Stomach (tissue), 9 donors: ENCODE data around the gene ZNF385D. TPM values are rescaled to one million over a fixed set of nuclear protein-coding genes. Genes with fewer than 3 reads are reported as not detected.
A peak's percentile ranks its signal among the peaks of the same experiment; 100 is the strongest.

ENCODE experiments used
- DNase-seq, 2 donors: peaks; one replicate each; pipeline versions ENCODE4 v3.0.0 to v3.0.0-alpha.2; 2013 to 2019
- H3K27ac ChIP-seq, 5 donors: fragments of 200-600 bp in 4 of 5; sonication (generic) in 4 of 5; one replicate each; pipeline ENCODE4 v1.5.1; 2013 to 2019; ENCODE audit warnings: mild to moderate bottlenecking in 1 of 5, moderate library complexity in 1 of 5
- H3K27me3 ChIP-seq, 3 donors: fragments of 200-600 bp; sonication (generic); one replicate each; pipeline ENCODE4 v1.5.1; 2017 to 2019; ENCODE audit warnings: mixed run types in 1 of 3
- H3K36me3 ChIP-seq, 4 donors: fragments of 200-600 bp; sonication (generic); 1 replicate in 3 of 4; 2 replicates in 1 of 4; pipeline ENCODE4 v1.5.1; 2016 to 2019
- H3K4me1 ChIP-seq, 4 donors: fragments of 200-600 bp; sonication (generic); one replicate each; pipeline ENCODE4 v1.5.1; 2016 to 2019
- H3K4me3 ChIP-seq, 4 donors: fragments of 200-600 bp; sonication (generic) in 3 of 4; one replicate each; pipeline ENCODE4 v1.5.1; 2016 to 2019; ENCODE audit warnings: mild to moderate bottlenecking in 1 of 4
- H3K9me3 ChIP-seq, 4 donors: fragments of 200-600 bp; sonication (generic); one replicate each; pipeline ENCODE4 v1.5.1; 2016 to 2019
- EP300 ChIP-seq: sonication (generic); formaldehyde crosslinking; IDR thresholded peaks from one replicate; pipeline ENCODE4 v1.6.1; 2017; ENCODE audit warnings: antibody characterized with exemption
- POLR2A ChIP-seq, 4 donors: fragments of 450-650 bp; IDR thresholded peaks; one replicate each; pipeline ENCODE4 v1.6.1; 2016; ENCODE audit warnings: antibody characterized with exemption in 4 of 4, control low read depth in 2 of 4, mild to moderate bottlenecking in 1 of 4, moderate library complexity in 1 of 4
- POLR2AphosphoS5 ChIP-seq, 3 donors: sonication (generic); formaldehyde crosslinking; IDR thresholded peaks; one replicate each; pipeline ENCODE4 v1.6.1; 2016; ENCODE audit warnings: antibody characterized with exemption in 3 of 3
- WGBS, 5 donors: extraction: QIAGEN DNeasy Blood & Tissue Kit in 3 of 5; methylation state at CpG; one replicate each; pipeline versions ENCODE4 v1.1.5 to v1.1.7; 2013 to 2018; 5-methylcytosine and 5-hydroxymethylcytosine counted together
- intact Hi-C: fragments of 100-400 bp; cut with DNase I; formaldehyde crosslinking; loops from one replicate; pipeline ENCODE4 v1.15.1; 2023; ENCODE audit warnings: low total_unique reads
- polyA plus RNA-seq, 3 donors: library from polyadenylated mRNA; stranded (reverse); fragments of 200-250 nt; gene quantifications; one replicate each; pipeline ENCODE4 v1.2.3, GENCODE V29; 2013
- total RNA-seq, 5 donors: library from RNA; depleted of rRNA; stranded (reverse); fragments of >200 nt; gene quantifications; one replicate each; pipeline versions ENCODE4 v1.1.0 to v1.2.3, GENCODE V29; 2014 to 2016
- TF ChIP-seq, protein P1 (sequence below), 7 experiments: fragments of 450-650 bp in 4 of 7; fragments of 200-600 bp in 3 of 7; sonication (generic) in 3 of 7; IDR thresholded peaks; one replicate each; pipeline ENCODE4 v1.5.1; 2016 to 2019; ENCODE audit warnings: antibody characterized with exemption in 7 of 7, control low read depth in 2 of 7, mild to moderate bottlenecking in 1 of 7
- donor health status: healthy with polysubstance abuse.
- donor health status: Bipolar disorder and iron deficiency.
- donor health status: healthy.

Gene ZNF385D
- total and polyA plus RNA-seq, 8 donors: 0.31 to 7.2 (median 0.98) TPM; not detected in 2

DNA sequence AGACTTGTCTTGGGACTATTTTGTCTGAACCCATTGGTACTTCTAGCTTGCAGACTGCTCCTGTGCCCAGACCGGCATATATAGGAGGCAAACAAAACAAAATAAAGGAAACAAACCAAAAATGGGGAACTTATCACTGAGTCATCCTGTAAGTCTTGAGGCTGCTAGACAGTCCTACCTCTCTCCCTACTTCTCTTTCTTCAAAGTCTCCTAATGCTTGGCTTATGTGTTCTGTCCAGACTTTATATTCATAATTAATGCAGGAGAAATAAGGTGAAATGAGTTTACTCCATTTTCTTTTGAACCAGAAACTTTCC is 266.2 kb downstream of the ZNF385D start:
- H3K4me1 ChIP-seq: no peaks in the 10 kb centered on the region
- intact Hi-C loops: loop anchor here (10.0 kb wide), 1 partner anchor 970 kb away; no protein-coding TSS in a partner anchor
- H3K4me3 ChIP-seq: no peak overlapping the region
- H3K36me3 ChIP-seq: no peaks in the 10 kb centered on the region
- no peaks in the 10 kb centered on the region for H3K27me3 ChIP-seq
- no peak for DNase-seq
- WGBS, 5 donors: 77 to 85% (median 79%) methylated on average over 1 of the region's 1 CpG
- no peaks in the 10 kb centered on the region for H3K9me3 ChIP-seq
- TF ChIP-seq POLR2A (IDR thresholded peaks at IDR 0.05) (no peak), EP300 (no peak), POLR2AphosphoS5 (IDR thresholded peaks at IDR 0.05) (no peak)
- TF ChIP-seq, protein P1, sequence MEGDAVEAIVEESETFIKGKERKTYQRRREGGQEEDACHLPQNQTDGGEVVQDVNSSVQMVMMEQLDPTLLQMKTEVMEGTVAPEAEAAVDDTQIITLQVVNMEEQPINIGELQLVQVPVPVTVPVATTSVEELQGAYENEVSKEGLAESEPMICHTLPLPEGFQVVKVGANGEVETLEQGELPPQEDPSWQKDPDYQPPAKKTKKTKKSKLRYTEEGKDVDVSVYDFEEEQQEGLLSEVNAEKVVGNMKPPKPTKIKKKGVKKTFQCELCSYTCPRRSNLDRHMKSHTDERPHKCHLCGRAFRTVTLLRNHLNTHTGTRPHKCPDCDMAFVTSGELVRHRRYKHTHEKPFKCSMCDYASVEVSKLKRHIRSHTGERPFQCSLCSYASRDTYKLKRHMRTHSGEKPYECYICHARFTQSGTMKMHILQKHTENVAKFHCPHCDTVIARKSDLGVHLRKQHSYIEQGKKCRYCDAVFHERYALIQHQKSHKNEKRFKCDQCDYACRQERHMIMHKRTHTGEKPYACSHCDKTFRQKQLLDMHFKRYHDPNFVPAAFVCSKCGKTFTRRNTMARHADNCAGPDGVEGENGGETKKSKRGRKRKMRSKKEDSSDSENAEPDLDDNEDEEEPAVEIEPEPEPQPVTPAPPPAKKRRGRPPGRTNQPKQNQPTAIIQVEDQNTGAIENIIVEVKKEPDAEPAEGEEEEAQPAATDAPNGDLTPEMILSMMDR (IDR thresholded peaks at IDR 0.05): no peak
- H3K27ac ChIP-seq: no peak overlapping the region

DNA sequence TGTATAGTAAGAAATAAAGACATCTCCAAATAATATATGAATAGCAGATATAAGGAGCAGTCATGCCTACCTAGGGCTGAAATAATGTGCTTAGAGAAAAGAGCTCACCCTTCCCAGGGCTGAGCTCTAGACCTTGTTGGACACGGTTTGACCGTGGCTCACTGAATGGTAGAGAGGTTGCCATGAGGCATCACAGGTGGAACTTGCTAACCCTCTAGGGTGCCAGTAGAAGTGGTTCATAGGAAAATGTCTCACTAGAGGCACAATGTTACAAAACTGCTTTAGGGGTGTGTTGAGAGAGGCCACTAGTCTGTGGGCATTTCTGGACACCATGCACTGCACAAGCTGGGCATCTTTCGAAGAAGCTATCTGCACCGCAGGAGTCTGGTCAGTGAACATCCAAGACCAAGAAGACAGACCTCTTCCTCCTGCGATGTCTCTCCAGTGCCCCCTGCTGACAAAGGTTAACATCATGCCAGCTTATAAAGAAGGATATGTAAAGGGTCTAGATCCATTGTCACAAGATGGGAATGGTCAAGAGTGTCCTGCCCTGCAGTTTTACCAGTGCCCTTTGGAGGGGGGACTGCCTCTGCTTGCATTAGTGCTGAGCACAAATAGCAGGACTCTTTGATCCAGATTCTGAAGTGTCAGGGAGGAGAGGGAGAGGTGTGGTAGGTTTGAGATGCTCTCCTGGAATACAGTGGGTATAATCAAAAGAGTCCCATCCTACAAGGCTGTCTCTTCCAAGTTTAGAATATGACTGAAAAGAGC is 266.8 kb downstream of the ZNF385D start:
- H3K27ac ChIP-seq: no peak overlapping the region
- TF ChIP-seq EP300: no peak
- TF ChIP-seq, protein P1 (IDR thresholded peaks at IDR 0.05): peak in 5 of 7 experiments; percentile 33 to 65 (median 52)
- 41 to 64% (median 53%) methylated on average over 5 of the region's 5 CpGs for WGBS, 5 donors
- H3K36me3 ChIP-seq: no peaks in the 10 kb centered on the region
- intact Hi-C loops: loop anchor here (10.0 kb wide), 1 partner anchor 969 kb away; no protein-coding TSS in a partner anchor
- no peaks in the 10 kb centered on the region for H3K27me3 ChIP-seq
- DNase-seq: peak; percentile 65 to 81
- H3K4me3 ChIP-seq: no peak overlapping the region
- no peaks in the 10 kb centered on the region for H3K4me1 ChIP-seq
- no peaks in the 10 kb centered on the region for H3K9me3 ChIP-seq

DNA sequence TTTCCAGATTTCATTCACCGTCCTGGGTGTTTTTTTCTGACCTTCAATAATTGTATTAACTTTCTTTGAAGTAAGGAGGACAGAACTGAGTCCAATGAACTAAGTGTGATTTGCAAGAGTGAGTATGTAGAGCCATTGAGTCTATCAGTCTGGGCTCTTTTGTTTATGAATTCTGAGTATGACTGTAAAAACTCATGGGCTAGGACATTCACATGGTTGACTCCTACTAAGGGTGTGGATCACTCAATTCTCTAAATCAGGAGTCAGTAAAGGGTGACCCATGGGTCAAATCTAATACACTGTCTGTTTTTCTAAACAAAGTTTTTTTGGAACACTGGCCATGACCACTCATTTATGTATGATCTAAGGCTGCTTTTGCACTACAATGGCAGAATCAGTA is 269.0 kb downstream of the ZNF385D start:
- TF ChIP-seq, protein P1 (IDR thresholded peaks at IDR 0.05): no peak
- no peak for TF ChIP-seq POLR2A (IDR thresholded peaks at IDR 0.05)
- no peak for TF ChIP-seq POLR2AphosphoS5 (IDR thresholded peaks at IDR 0.05)
- TF ChIP-seq EP300: no peak
- Histone ChIP-seq H3K4me3 (no peak overlapping the region), H3K27me3 (no peaks in the 10 kb centered on the region), H3K4me1 (no peaks in the 10 kb centered on the region), H3K27ac (no peak overlapping the region), H3K9me3 (no peaks in the 10 kb centered on the region), H3K36me3 (no peaks in the 10 kb centered on the region)
- 90 to 100% (median 92%) methylated on average over 1 of the region's 1 CpG for WGBS, 5 donors
- intact Hi-C loops: loop anchor here (10.0 kb wide), 1 partner anchor 967 kb away; no protein-coding TSS in a partner anchor
- DNase-seq: no peak

DNA sequence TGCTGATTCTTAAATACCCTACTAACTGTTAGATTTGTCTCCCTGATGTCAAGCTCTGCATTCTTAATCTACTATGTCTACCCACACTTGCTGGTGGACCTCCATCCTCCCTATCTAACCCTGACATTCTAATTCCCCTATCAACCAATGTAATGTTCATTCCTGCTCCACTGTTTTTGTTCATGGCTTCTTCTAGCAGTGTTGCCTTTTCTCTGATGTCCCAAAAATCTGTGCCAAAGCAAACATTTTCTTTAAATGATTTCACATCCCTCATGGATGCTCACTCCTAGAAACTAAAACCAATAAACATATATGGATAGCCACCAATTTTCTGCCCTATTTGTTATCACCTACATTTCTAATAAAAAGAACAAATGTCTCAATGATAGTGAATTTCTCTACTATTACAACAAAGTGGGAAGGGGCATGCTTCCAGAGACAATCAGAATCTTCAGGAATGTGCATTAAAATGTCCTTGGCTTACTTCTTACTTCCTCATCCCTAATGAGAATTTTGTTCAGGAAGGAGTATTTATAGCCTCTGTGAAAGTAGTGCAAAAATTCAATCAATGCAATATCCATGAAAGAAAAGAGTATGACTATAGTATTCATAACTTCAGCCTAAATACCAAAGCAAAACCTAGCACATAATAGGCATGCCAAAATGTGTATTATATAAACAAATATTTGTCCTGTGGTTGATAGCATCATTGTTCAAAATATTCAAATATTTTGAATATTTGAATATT is 273.3 kb downstream of the ZNF385D start:
- DNase-seq: no peak
- Histone ChIP-seq H3K36me3 (no peaks in the 10 kb centered on the region), H3K27me3 (no peaks in the 10 kb centered on the region), H3K9me3 (no peaks in the 10 kb centered on the region), H3K4me3 (no peak overlapping the region), H3K4me1 (no peaks in the 10 kb centered on the region), H3K27ac (no peak overlapping the region)
- no peak for TF ChIP-seq EP300
- no peak for TF ChIP-seq POLR2A (IDR thresholded peaks at IDR 0.05)
- TF ChIP-seq, protein P1 (IDR thresholded peaks at IDR 0.05): no peak
- no peak for TF ChIP-seq POLR2AphosphoS5 (IDR thresholded peaks at IDR 0.05)
- intact Hi-C loops: no loop called here
